ENCODE results near the gene MSLN. TPM values are rescaled to one million over a fixed set of nuclear protein-coding genes. Genes with fewer than 3 reads are reported as not detected.

The MSLN gene
- total and polyA plus RNA-seq, 2 of the 8 experiments (the other 6 are each of a cell fraction or from before 2014, with no cell fraction given) = 0.28 to 0.50 TPM

GRCh38 chr16:723695-724094, 36.8 kb upstream of the MSLN start:
- ChIA-PET CTCF (ENCODE audit: partially characterized antibody) (interaction anchor here (32.4 to 35.8 kb wide), 3 partner anchors 7 to 61 kb away, joined by 424 to 977 read pairs (median 977); partner anchors contain the start of genes ANTKMT, CCDC78, CHTF18 and CIAO3), POLR2A (ENCODE audit: partially characterized antibody) (interaction anchor here (0.7 to 23.0 kb wide), 8 partner anchors 3 to 76 kb away, joined by 3 to 353 read pairs (median 14); partner anchors contain the start of genes ANTKMT, CCDC78, CHTF18 and CIAO3)
- DNase-seq (ENCODE audit: low read depth in 1 of 2, low spot score in 2 of 2) (no peak), FAIRE-seq (no peak)
- no peak overlapping the region for H3K9ac ChIP-seq (replicated peaks in 1 of 4; ENCODE audit: extremely low read depth in 1 of 4, low read depth in 3 of 4, low read length in 3 of 4)
- H3K79me1 ChIP-seq (ENCODE audit: low read depth, low read length) = no peaks in the 10 kb centered on the region
- H3K4ac ChIP-seq (replicated peaks; ENCODE audit: insufficient read length, low read depth, low read length) = no peak overlapping the region
- no peak overlapping the region for H3K27ac ChIP-seq (ENCODE audit: low read depth, low read length)
- peaks cover 26% of the 10 kb centered on the region; the same call in 1 of the 2 replicates for H3K23me2 ChIP-seq (ENCODE audit: low read depth, low read length)
- H3K27me3 ChIP-seq (replicated peaks in 1 of 4; ENCODE audit: control insufficient read depth in 3 of 4, extremely low read depth in 1 of 4, insufficient read depth in 3 of 4, low read length in 3 of 4) = peaks cover 0 to 22% (median 5%) of the 10 kb centered on the region in 4 experiments; a peak in 4 of 7 replicates
- H3K4me3 ChIP-seq (ENCODE audit: extremely low read depth in 1 of 4, insufficient read depth in 2 of 4, low read depth in 3 of 4, low read length in 4 of 4) = no peak overlapping the region
- H3K56ac ChIP-seq (replicated peaks; ENCODE audit: insufficient read length, low read depth, low read length) = no peak overlapping the region
- H3K23ac ChIP-seq (ENCODE audit: insufficient read length) = no peak overlapping the region
- H2BK120ac ChIP-seq (replicated peaks; ENCODE audit: low read depth, low read length) = no peak overlapping the region
- H4K5ac ChIP-seq (ENCODE audit: insufficient read length, low read depth, low read length) = no peak overlapping the region
- no peaks in the 10 kb centered on the region; a peak in 1 of 4 replicates for H3K9me3 ChIP-seq (ENCODE audit: insufficient read depth in 2 of 2, low read depth in 1 of 2, low read length in 1 of 2)
- no peak overlapping the region for H3K14ac ChIP-seq (ENCODE audit: insufficient read length)
- no peak overlapping the region for H4K91ac ChIP-seq (replicated peaks; ENCODE audit: insufficient read length, low read length)
- H2BK12ac ChIP-seq (ENCODE audit: low read depth, low read length) = no peak overlapping the region
- H3K79me2 ChIP-seq (ENCODE audit: control insufficient read depth in 1 of 2, insufficient read depth in 2 of 2, low read length in 2 of 2) = no peaks in the 10 kb centered on the region
- H4K8ac ChIP-seq (ENCODE audit: extremely low read depth, insufficient read depth, low read length) = no peak overlapping the region
- no peak overlapping the region for H2BK5ac ChIP-seq (ENCODE audit: low read depth, low read length)
- TF ChIP-seq TAF1 (IDR thresholded peaks at IDR 0.05; ENCODE audit: low read depth, low read length) = no peak
- TF ChIP-seq SIN3A (conservative IDR thresholded peaks at IDR 0.05 in 1 of 2, IDR thresholded peaks at IDR 0.05 in 1 of 2; ENCODE audit: low read depth in 1 of 2, low read length in 2 of 2) = no peak
- no peak for TF ChIP-seq EP300 (IDR thresholded peaks at IDR 0.05; ENCODE audit: borderline replicate concordance in 1 of 2, low read depth in 2 of 2, low read length in 2 of 2)
- no peak for TF ChIP-seq MAX (IDR thresholded peaks at IDR 0.05)
- peaks cover 4 to 19% of the 10 kb centered on the region in 2 experiments for H4K20me1 ChIP-seq (replicated peaks in 1 of 2; ENCODE audit: control insufficient read depth in 1 of 2, insufficient read depth in 2 of 2, low read length in 2 of 2)
- H3K4me2 ChIP-seq (ENCODE audit: insufficient read depth in 1 of 2, low read depth in 2 of 2, low read length in 2 of 2) = no peak overlapping the region
- no peak overlapping the region for H2BK20ac ChIP-seq (ENCODE audit: low read length)
- 92% methylated on average over 8 of the region's 9 CpGs; no CpG with 5 or more reads in 1 of the 2 experiments for WGBS, 2 experiments (ENCODE audit: extremely low coverage in 1 of 2, insufficient coverage in 1 of 2, insufficient read length in 1 of 2, insufficient replicate concordance in 2 of 2, low coverage in 1 of 2, low lambda C conversion rate in 2 of 2, missing lambda C conversion rate in 1 of 2)
- no peak overlapping the region for H2BK15ac ChIP-seq (ENCODE audit: low read length)
- H2AFZ ChIP-seq (ENCODE audit: low read length) = no peak overlapping the region
- no peak overlapping the region for H3K18ac ChIP-seq (ENCODE audit: extremely low read depth, low read length)
- no peak overlapping the region for H2AK5ac ChIP-seq (ENCODE audit: low read depth, low read length)
- peaks cover 0 to 6% (median 0%) of the 10 kb centered on the region in 4 experiments; a peak in 1 of 8 replicates for H3K36me3 ChIP-seq (ENCODE audit: control insufficient read depth in 2 of 4, insufficient read depth in 4 of 4, low read length in 3 of 4)
- H3K4me1 ChIP-seq (replicated peaks in 1 of 4; ENCODE audit: control insufficient read depth in 3 of 4, insufficient read depth in 4 of 4, low read length in 3 of 4) = peaks cover 0 to 23% (median 14%) of the 10 kb centered on the region in 4 experiments; a peak in 5 of 7 replicates
